A673 (cell line): ENCODE results near the gene BCL2. TPM values are rescaled to one million over a fixed set of nuclear protein-coding genes. Genes with fewer than 3 reads are reported as not detected.

Source experiments
- BruUV-seq: library from RNA; stranded (reverse); fragments of 400-500 nt; replicated peaks from 2 replicates; lab custom pipeline; 2021; lab: Mats Ljungman, UMichigan
- CTCF ChIA-PET: fragments of 300-600 bp; sonication (Branson Sonifier 250); formaldehyde crosslinking; loops from one replicate; lab custom pipeline; 2022; ENCODE audit warnings: antibody characterized with exemption; lab: Charles Lee
- POLR2A ChIA-PET: fragments of 300-600 bp; sonication (Branson Sonifier 250); formaldehyde crosslinking; loops from one replicate; lab custom pipeline; 2022; ENCODE audit warnings: antibody characterized with exemption; ENCODE audit not compliant: low non-redundant PET; lab: Charles Lee
- DNase-seq: peaks from one replicate; pipeline ENCODE4 v3.0.0-alpha.2; 2015; ENCODE audit warnings: low spot score
- H3K27ac ChIP-seq: fragments of 200-600 bp; sonication (generic); 2 replicates; pipeline ENCODE4 v1.5.1; 2016; ENCODE audit warnings: mixed run types, low read depth, mild to moderate bottlenecking, mixed read lengths, antibody characterized with exemption, low read length; ENCODE audit not compliant: poor library complexity, severe bottlenecking
- H3K27me3 ChIP-seq: fragments of 200-600 bp; sonication (generic); replicated peaks from 2 replicates; pipeline ENCODE4 v1.6.1; 2017; ENCODE audit warnings: mixed run types, low read depth, mild to moderate bottlenecking, mixed read lengths, antibody characterized with exemption, low read length; ENCODE audit not compliant: insufficient read depth, poor library complexity
- H3K36me3 ChIP-seq: fragments of 200-600 bp; sonication (generic); 2 replicates; pipeline ENCODE4 v1.6.1; 2016; ENCODE audit warnings: mixed run types, mild to moderate bottlenecking, mixed read lengths, antibody characterized with exemption, low read length; ENCODE audit not compliant: insufficient read depth, poor library complexity, severe bottlenecking
- H3K4me1 ChIP-seq: fragments of 200-600 bp; sonication (generic); 2 replicates; pipeline ENCODE4 v1.6.1; 2017; ENCODE audit warnings: mixed run types, mild to moderate bottlenecking, mixed read lengths, antibody characterized with exemption, low read length; ENCODE audit not compliant: insufficient read depth, poor library complexity, severe bottlenecking
- H3K4me3 ChIP-seq: fragments of 200-600 bp; sonication (generic); 2 replicates; pipeline ENCODE4 v1.5.1; 2016; ENCODE audit warnings: low read depth, mixed run types, mild to moderate bottlenecking, mixed read lengths, low read length; ENCODE audit not compliant: poor library complexity, severe bottlenecking
- H3K9me3 ChIP-seq: fragments of 200-600 bp; sonication (generic); 2 replicates; pipeline ENCODE4 v1.6.1; 2016; ENCODE audit warnings: mixed run types, low read depth, mild to moderate bottlenecking, mixed read lengths, antibody characterized with exemption, low read length; ENCODE audit not compliant: poor library complexity, severe bottlenecking
- CTCF ChIP-seq: fragments of 300-800, 200-600 bp; sonication (generic); conservative IDR thresholded peaks from 2 replicates; pipeline ENCODE4 v1.5.1; 2017; ENCODE audit warnings: low read depth, mild to moderate bottlenecking, antibody characterized with exemption, low read length, moderate library complexity, mixed read lengths
- EZH2 ChIP-seq: fragments of 200-600 bp; sonication (generic); IDR thresholded peaks from 2 replicates; pipeline ENCODE4 v1.6.1; 2017; ENCODE audit warnings: borderline replicate concordance, low read depth, mild to moderate bottlenecking, mixed read lengths, antibody characterized with exemption, low read length; ENCODE audit not compliant: poor library complexity, severe bottlenecking
- intact Hi-C: fragments of 100-400 bp; cut with micrococcal nuclease; formaldehyde crosslinking; loops from one replicate; pipeline ENCODE4 v1.10.0; 2022; ENCODE audit not compliant: unreplicated experiment
- total RNA-seq: library from RNA; stranded (reverse); gene quantifications from 2 replicates; pipeline ENCODE4 v1.2.3, GENCODE V29; 2021

The BCL2 gene
- total RNA-seq, 1 experiment from 2014 or later = 24.9 TPM

- TF ChIP-seq EZH2 (no peak), CTCF (no peak)
- H3K36me3 ChIP-seq = no peaks in the 10 kb centered on the region
- DNase-seq = no peak
- H3K9me3 ChIP-seq = no peaks in the 10 kb centered on the region
- no TSS peak for BruUV-seq
- no peaks in the 10 kb centered on the region for H3K27me3 ChIP-seq
- peaks cover 7% of the 10 kb centered on the region for H3K4me1 ChIP-seq
- H3K4me3 ChIP-seq = no peak overlapping the region
- CTCF ChIA-PET = no interaction called here
- H3K27ac ChIP-seq = no peak overlapping the region
- POLR2A ChIA-PET = no interaction called here
- intact Hi-C loops = no loop called here
Measured at GRCh38 chr18:63148449-63149301, 170.9 kb downstream of the BCL2 start.

DNA sequence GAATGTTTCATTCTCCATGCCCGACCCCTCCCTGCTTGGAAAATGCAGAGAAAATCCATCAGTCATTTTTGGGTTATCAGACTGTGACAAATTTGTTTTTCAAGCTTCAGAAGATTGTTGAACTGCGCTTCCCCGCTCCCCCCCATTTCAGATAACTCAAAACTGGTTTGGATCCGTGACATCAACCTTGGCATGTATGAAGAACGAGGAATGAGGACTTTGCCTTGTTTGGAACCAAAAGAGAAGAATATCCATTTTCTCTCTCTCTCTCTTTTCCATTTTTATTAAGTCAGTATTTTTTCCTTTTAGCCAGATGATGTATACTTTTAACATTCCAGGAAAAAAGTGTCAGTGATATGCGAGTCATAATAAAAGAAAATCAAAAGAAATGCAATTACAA is 171.6 kb downstream of the BCL2 start:
- TF ChIP-seq EZH2 (no peak), CTCF (no peak)
- Histone ChIP-seq H3K36me3 (no peaks in the 10 kb centered on the region), H3K9me3 (no peaks in the 10 kb centered on the region), H3K4me3 (no peak overlapping the region), H3K4me1 (peaks cover 7% of the 10 kb centered on the region), H3K27me3 (no peaks in the 10 kb centered on the region), H3K27ac (no peak overlapping the region)
- ChIA-PET POLR2A (no interaction called here), CTCF (no interaction called here)
- intact Hi-C loops = no loop called here
- no TSS peak for BruUV-seq
- DNase-seq = no peak

DNA sequence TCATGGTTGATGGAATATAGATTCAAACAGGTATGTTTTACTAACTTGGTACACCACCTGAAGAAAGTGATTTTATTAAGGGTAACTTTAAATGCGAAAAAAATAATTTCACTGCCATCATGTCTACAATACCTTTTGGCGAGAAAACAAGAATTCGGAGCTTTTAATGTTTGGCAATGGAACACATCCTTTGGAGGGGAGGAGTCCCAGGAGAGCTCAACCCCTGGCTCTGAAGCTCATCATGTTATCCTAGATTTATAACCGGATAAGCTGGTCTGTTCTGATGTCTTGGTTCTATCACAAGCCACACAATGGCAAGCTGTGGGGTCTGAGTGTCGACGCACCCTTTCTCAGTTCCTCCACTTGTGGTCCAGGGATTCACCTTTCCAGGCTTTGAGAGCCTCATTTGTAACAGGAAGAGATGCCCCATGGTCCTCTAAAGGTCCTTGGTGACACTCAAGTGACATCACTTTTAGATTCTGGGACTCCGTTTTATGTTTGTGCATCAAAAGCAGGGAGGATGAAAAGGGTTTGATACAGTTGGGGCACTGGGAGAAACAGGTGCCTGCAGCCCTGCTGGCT is 172.7 kb downstream of the BCL2 start:
- H3K4me1 ChIP-seq = peaks cover 7% of the 10 kb centered on the region
- H3K27me3 ChIP-seq = no peaks in the 10 kb centered on the region
- intact Hi-C loops = no loop called here
- CTCF ChIA-PET = no interaction called here
- no peak overlapping the region for H3K27ac ChIP-seq
- H3K4me3 ChIP-seq = no peak overlapping the region
- DNase-seq = no peak
- BruUV-seq = no TSS peak
- no peaks in the 10 kb centered on the region for H3K9me3 ChIP-seq
- TF ChIP-seq CTCF = no peak
- no peak for TF ChIP-seq EZH2
- no peaks in the 10 kb centered on the region for H3K36me3 ChIP-seq
- POLR2A ChIA-PET = interaction anchor here (0.6 kb wide), 1 partner anchor 147 kb away, joined by 5 read pairs; no protein-coding TSS in a partner anchor
